Right lobe of liver (tissue), 6 donors: ENCODE data around the gene EHD2. TPM values are rescaled to one million over a fixed set of nuclear protein-coding genes. Genes with fewer than 3 reads are reported as not detected.
"Not testable (repeated sequence)": the region's sequence is repeated elsewhere in the genome, so short reads cannot be mapped to it uniquely, and the experiment has no call there.

Experiments used
- ATAC-seq, 4 donors: fragments of 200-7000 bp; cut with Tn5 transposase; one replicate each; pipeline ENCODE4 v1.9.1; 2020; ENCODE audit warnings: mild to moderate bottlenecking in 4 of 4, moderate library complexity in 4 of 4
- DNase-seq, 3 donors: peaks; one replicate each; pipeline ENCODE4 v3.0.0-alpha.2; 2020
- H3K27ac ChIP-seq, 3 donors: fragments of 200-600 bp; one replicate each; pipeline ENCODE4 v1.8.0; 2022
- H3K27me3 ChIP-seq, 2 donors: fragments of 200-600 bp; one replicate each; pipeline ENCODE4 v1.8.0; 2022
- H3K36me3 ChIP-seq, 4 donors: fragments of 200-600 bp; sonication (generic) in 1 of 4; one replicate each; pipeline versions ENCODE4 v1.5.1 to v1.8.0; 2017 to 2022; ENCODE audit warnings: control low read depth in 1 of 4
- H3K4me1 ChIP-seq, 4 donors: fragments of 200-600 bp; sonication (generic) in 1 of 4; one replicate each; pipeline versions ENCODE4 v1.5.1 to v1.8.0; 2017 to 2022; ENCODE audit warnings: control low read depth in 1 of 4
- H3K4me3 ChIP-seq, 3 donors: fragments of 200-600 bp; one replicate each; pipeline ENCODE4 v1.8.0; 2022
- H3K9me3 ChIP-seq, 4 donors: fragments of 200-600 bp; sonication (generic) in 1 of 4; one replicate each; pipeline versions ENCODE4 v1.5.1 to v1.8.0; 2017 to 2022; ENCODE audit warnings: control low read depth in 1 of 4
- POLR2A ChIP-seq: fragments of 450-650 bp; IDR thresholded peaks from one replicate; pipeline ENCODE4 v1.6.1; 2017; ENCODE audit warnings: antibody characterized with exemption, mild to moderate bottlenecking
- WGBS: methylation state at CpG from one replicate; pipeline ENCODE4 v1.1.6; 2018; ENCODE audit warnings: low coverage, low lambda C conversion rate; ENCODE audit not compliant: insufficient coverage; ENCODE audit errors: missing lambda C conversion rate; 5-methylcytosine and 5-hydroxymethylcytosine counted together
- intact Hi-C, 2 donors: fragments of 100-400 bp; cut with DNase I; formaldehyde crosslinking; loops; one replicate each; pipeline versions ENCODE4 v1.11.2 to v1.14.1; 2022
- total RNA-seq, 6 experiments: library from RNA; depleted of rRNA in 2 of 6; stranded (reverse); fragments of >200 nt in 2 of 6; fragmentation: NEBNext Ultra II Directional in 3 of 6; extraction: Animal tissue kit (Norgen Biotek cat#: 25700) in 3 of 6; gene quantifications; one replicate each; pipeline versions ENCODE4 v1.1.0 to v1.2.4, GENCODE V29; 2016 to 2023
- TF ChIP-seq, protein P1 (sequence below), 4 donors: fragments of 200-600 bp in 3 of 4; fragments of 450-650 bp in 1 of 4; IDR thresholded peaks; one replicate each; pipeline versions ENCODE4 v1.5.1 to v1.8.0; 2016 to 2022; ENCODE audit warnings: antibody characterized with exemption in 4 of 4, mild to moderate bottlenecking in 2 of 4
- donor health status: DM: no; HTN: yes; CAD: no.
- donor health status: DM: no; HTN: no; CAD: no.
- donor health status: DM: no; HTN: no; CAD: no.
- donor health status: DM: no; HTN: yes; CAD: no.
- donor health status: DM: no; HTN: yes; CAD: no.

Gene EHD2
- total RNA-seq, 6 experiments from 2014 or later: 3.6 to 20.2 (median 12.8) TPM

DNA sequence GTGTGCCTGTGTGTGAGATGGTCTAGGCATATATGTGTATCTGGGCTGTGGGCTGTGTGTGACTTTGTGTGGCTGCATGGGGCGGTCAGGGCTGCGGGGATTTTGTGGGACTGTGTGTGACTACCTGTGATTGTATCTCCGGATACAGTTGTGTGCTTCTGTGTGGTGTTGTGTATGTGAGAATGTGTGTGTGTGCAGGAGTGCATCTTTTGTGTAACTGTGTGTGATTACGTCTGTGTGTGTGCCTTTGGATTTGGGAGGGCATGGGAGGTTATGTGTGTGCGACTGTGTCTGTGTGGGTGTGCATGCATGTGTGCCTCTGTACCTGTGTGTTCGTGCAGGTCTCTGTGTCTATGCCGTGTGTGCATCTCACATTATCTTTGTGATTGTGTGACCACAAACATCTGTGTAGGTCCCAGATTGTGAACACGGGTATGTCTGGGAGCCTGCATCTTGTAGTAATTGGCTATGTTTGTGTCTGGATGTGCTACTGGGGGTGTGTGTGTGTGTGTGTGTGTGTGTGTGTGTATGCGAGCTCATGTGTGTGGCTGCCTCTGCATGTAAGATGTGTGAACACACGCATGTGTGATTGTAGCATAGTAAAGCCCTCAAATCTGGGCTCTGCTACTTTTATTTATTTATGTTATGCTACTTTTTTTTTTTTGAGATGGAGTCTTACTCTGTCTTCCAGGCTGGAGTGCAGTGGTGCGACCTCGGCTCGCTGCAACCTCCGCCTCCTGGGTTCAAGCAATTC, 7.6 kb downstream of the EHD2 start:
- TF ChIP-seq, protein P1, sequence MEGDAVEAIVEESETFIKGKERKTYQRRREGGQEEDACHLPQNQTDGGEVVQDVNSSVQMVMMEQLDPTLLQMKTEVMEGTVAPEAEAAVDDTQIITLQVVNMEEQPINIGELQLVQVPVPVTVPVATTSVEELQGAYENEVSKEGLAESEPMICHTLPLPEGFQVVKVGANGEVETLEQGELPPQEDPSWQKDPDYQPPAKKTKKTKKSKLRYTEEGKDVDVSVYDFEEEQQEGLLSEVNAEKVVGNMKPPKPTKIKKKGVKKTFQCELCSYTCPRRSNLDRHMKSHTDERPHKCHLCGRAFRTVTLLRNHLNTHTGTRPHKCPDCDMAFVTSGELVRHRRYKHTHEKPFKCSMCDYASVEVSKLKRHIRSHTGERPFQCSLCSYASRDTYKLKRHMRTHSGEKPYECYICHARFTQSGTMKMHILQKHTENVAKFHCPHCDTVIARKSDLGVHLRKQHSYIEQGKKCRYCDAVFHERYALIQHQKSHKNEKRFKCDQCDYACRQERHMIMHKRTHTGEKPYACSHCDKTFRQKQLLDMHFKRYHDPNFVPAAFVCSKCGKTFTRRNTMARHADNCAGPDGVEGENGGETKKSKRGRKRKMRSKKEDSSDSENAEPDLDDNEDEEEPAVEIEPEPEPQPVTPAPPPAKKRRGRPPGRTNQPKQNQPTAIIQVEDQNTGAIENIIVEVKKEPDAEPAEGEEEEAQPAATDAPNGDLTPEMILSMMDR (IDR thresholded peaks at IDR 0.05): no peak
- TF ChIP-seq POLR2A: no peak
- H3K36me3 ChIP-seq: no peaks in the 10 kb centered on the region
- DNase-seq (no peak), ATAC-seq (no peak)
- H3K4me3 ChIP-seq: no peak overlapping the region
- WGBS: 70% methylated on average over 3 of the region's 14 CpGs
- H3K9me3 ChIP-seq: no peaks in the 10 kb centered on the region
- no peak overlapping the region for H3K27ac ChIP-seq
- H3K4me1 ChIP-seq: peaks cover 0 to 5% (median 0%) of the 10 kb centered on the region in 4 donors
- intact Hi-C loops: no loop called here
- H3K27me3 ChIP-seq: no peaks in the 10 kb centered on the region

DNA sequence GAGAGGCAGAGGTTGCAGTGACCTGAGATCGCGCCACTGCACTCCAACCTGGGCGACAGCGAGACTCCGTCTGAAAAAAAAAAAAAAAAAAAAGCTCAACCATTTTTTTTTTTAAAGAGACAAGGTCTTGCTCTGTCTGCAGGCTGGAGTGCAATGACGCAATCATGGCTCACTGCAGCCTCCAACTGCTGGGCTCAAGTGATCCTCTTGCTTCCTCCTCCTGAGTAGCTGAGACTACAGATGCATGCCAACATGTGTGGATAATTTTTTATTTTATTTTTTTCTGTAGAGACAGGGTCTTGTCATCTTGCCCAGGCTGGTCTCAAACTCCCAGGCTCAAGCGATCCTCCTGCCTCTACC, 10.3 kb downstream of the EHD2 start:
- WGBS: 16% methylated on average over 7 of the region's 7 CpGs
- H3K9me3 ChIP-seq: no peaks in the 10 kb centered on the region
- intact Hi-C loops: no loop called here
- ATAC-seq: peak in 3 of 4 donors; percentile 40 to 70 (median 59)
- H3K36me3 ChIP-seq: no peaks in the 10 kb centered on the region
- no peaks in the 10 kb centered on the region for H3K27me3 ChIP-seq
- no peak overlapping the region for H3K4me3 ChIP-seq
- no peak for DNase-seq
- H3K4me1 ChIP-seq: peaks cover 0 to 5% (median 0%) of the 10 kb centered on the region in 4 donors
- TF ChIP-seq, protein P1 (IDR thresholded peaks at IDR 0.05): no peak
- TF ChIP-seq POLR2A: no peak
- H3K27ac ChIP-seq: no peak overlapping the region

DNA sequence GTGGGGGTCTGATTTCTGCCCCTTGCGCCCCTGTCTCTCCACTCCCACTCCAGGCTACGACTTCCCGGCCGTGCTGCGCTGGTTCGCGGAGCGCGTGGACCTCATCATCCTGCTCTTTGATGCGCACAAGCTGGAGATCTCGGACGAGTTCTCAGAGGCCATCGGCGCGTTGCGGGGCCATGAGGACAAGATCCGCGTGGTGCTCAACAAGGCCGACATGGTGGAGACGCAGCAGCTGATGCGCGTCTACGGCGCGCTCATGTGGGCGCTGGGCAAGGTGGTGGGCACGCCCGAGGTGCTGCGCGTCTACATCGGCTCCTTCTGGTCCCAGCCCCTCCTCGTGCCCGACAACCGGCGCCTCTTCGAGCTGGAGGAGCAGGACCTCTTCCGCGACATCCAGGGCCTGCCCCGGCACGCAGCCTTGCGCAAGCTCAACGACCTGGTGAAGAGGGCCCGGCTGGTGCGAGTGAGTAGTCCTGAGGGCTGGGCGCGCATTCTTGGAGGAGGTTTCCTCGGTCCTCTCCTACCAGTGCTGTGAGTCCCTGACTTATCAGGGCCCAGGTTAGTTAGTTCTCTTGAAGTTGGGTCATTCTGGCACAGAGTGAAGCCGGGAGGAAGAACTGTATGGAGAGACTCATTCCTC, 12.7 kb downstream of the EHD2 start:
- intact Hi-C loops: no loop called here
- H3K4me1 ChIP-seq: peaks cover 0 to 12% (median 2%) of the 10 kb centered on the region in 4 donors
- TF ChIP-seq, protein P1 (IDR thresholded peaks at IDR 0.05): no peak
- no peak for TF ChIP-seq POLR2A
- ATAC-seq (no peak), DNase-seq (no peak)
- H3K27me3 ChIP-seq: no peaks in the 10 kb centered on the region
- 90% methylated on average over 26 of the region's 48 CpGs for whole genome bisulfite sequencing
- no peaks in the 10 kb centered on the region for H3K36me3 ChIP-seq
- no peak overlapping the region for H3K4me3 ChIP-seq
- no peak overlapping the region for H3K27ac ChIP-seq
- no peaks in the 10 kb centered on the region for H3K9me3 ChIP-seq

DNA sequence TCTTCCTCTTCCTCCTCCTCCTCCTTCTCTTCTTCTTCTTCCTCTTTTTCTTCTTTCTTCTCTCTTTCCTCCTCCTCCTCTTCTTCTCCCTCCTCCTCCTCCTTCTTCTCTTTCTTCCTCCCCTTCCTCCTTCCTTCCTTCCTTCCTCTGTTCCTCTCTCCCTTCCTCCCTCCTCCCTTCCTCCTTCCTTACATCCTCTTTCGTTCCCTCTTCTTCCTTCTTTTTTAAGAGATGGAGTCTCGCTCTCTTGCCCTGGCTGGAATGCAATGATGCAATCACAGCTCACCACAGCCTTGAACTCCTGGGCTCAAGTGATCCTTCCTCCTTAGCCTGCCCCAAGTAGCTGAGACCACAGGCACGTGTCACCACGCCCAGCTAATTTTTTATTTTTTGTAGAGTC, 13.2 kb downstream of the EHD2 start:
- no peak for TF ChIP-seq POLR2A
- TF ChIP-seq, protein P1 (IDR thresholded peaks at IDR 0.05): no peak
- H3K27ac ChIP-seq: no peak overlapping the region
- peaks cover 0 to 12% (median 2%) of the 10 kb centered on the region in 4 donors for H3K4me1 ChIP-seq
- H3K36me3 ChIP-seq: no peaks in the 10 kb centered on the region
- H3K4me3 ChIP-seq: no peak overlapping the region
- no peaks in the 10 kb centered on the region for H3K9me3 ChIP-seq
- DNase-seq: no peak
- no peaks in the 10 kb centered on the region for H3K27me3 ChIP-seq
- intact Hi-C loops: no loop called here
- no peak for ATAC-seq
- WGBS: 51% methylated on average over 4 of the region's 4 CpGs

DNA sequence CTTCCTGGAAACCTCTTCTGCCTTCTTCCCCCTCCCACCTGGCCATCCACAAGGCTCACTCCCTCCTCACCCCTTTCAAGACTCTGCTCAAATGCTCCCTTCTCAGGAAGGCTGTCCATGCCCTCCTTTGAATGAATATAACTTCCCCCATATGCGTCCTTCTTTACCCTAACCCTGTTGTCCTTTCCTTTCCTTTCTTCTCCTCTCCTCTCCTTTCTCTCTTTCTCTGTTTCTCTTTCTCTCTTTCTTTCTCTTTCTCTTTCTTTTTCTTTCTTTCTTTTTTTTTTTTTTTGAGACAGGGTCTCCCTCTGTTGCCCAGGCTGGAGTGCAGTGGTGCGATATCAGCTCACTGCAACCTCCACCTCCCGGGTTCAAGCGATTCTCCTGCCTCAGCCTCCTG, 15.1 kb downstream of the EHD2 start:
- intact Hi-C loops, ATAC-seq: not testable (repeated sequence)
- H3K4me1 ChIP-seq: peaks cover 0 to 12% (median 2%) of the 10 kb centered on the region in 4 donors

More for the DNA sequence above, 15.1 kb downstream of the EHD2 start:
- H3K4me3 ChIP-seq, DNase-seq, H3K27me3 ChIP-seq, H3K9me3 ChIP-seq, H3K36me3 ChIP-seq, H3K27ac ChIP-seq: not testable (repeated sequence)
- 89% methylated on average over 4 of the region's 4 CpGs for WGBS
